H9 (cell line): ENCODE data around the gene THAP4. TPM values are rescaled to one million over a fixed set of nuclear protein-coding genes. Genes with fewer than 3 reads are reported as not detected.

Experiments
- DNase-seq: peaks from one replicate; pipeline ENCODE4 v3.0.0-alpha.2; 2017
- H2AFZ ChIP-seq: one replicate; pipeline ENCODE4 v1.6.1; 2013; ENCODE audit warnings: mild to moderate bottlenecking, low read length, control low read depth, moderate library complexity
- H2AK5ac ChIP-seq: 2 replicates; pipeline ENCODE4 v1.6.1; 2013; ENCODE audit warnings: low read length, control low read depth, mixed read lengths; ENCODE audit not compliant: insufficient read length
- H2BK120ac ChIP-seq: one replicate; pipeline ENCODE4 v1.6.1; 2013; ENCODE audit warnings: low read depth, mild to moderate bottlenecking, low read length, control low read depth, inconsistent platforms; ENCODE audit not compliant: poor library complexity, severe bottlenecking
- H2BK12ac ChIP-seq: 2 replicates; pipeline ENCODE4 v1.6.1; 2013; ENCODE audit warnings: low read length, control low read depth, mixed read lengths, low read depth; ENCODE audit not compliant: insufficient read length
- H2BK15ac ChIP-seq: 2 replicates; pipeline ENCODE4 v1.6.1; 2013; ENCODE audit warnings: low read depth, low read length, control low read depth
- H2BK20ac ChIP-seq: one replicate; pipeline ENCODE4 v1.6.1; 2013; ENCODE audit warnings: low read depth, mild to moderate bottlenecking, low read length, control low read depth, inconsistent platforms; ENCODE audit not compliant: poor library complexity, severe bottlenecking
- H2BK5ac ChIP-seq: 2 replicates; pipeline ENCODE4 v1.6.1; 2013; ENCODE audit warnings: low read length, control low read depth, mixed read lengths; ENCODE audit not compliant: insufficient read length
- H3K14ac ChIP-seq: 2 replicates; pipeline ENCODE4 v1.6.1; 2013; ENCODE audit warnings: low read length, control low read depth; ENCODE audit not compliant: insufficient read depth
- H3K18ac ChIP-seq: 2 replicates; pipeline ENCODE4 v1.6.1; 2013; ENCODE audit warnings: low read depth, mild to moderate bottlenecking, mixed read lengths, low read length, control low read depth; ENCODE audit not compliant: insufficient read length
- H3K23ac ChIP-seq: 2 replicates; pipeline ENCODE4 v1.6.1; 2013; ENCODE audit warnings: low read length, control low read depth, mixed read lengths, low read depth; ENCODE audit not compliant: insufficient read length
- H3K23me2 ChIP-seq: 2 replicates; pipeline ENCODE4 v1.6.1; 2013; ENCODE audit warnings: low read depth, mild to moderate bottlenecking, mixed read lengths, low read length, control low read depth; ENCODE audit not compliant: insufficient read length, poor library complexity, severe bottlenecking
- H3K27ac ChIP-seq: 2 replicates; pipeline ENCODE4 v1.5.1; 2013; ENCODE audit warnings: low read length, control low read depth, mixed read lengths, low read depth; ENCODE audit not compliant: insufficient read length
- H3K27me3 ChIP-seq: 2 replicates; pipeline ENCODE4 v1.6.1; 2013; ENCODE audit warnings: low read length, control low read depth, inconsistent platforms; ENCODE audit not compliant: insufficient read depth
- H3K4ac ChIP-seq: 2 replicates; pipeline ENCODE4 v1.6.1; 2013; ENCODE audit warnings: low read depth, mild to moderate bottlenecking, control low read depth, inconsistent platforms, low read length, moderate library complexity
- H3K4me1 ChIP-seq: 2 replicates; pipeline ENCODE4 v1.6.1; 2013; ENCODE audit warnings: low read length, control low read depth, inconsistent platforms; ENCODE audit not compliant: insufficient read depth
- H3K4me2 ChIP-seq: 2 replicates; pipeline ENCODE4 v1.6.1; 2013; ENCODE audit warnings: low read length, control low read depth, mixed read lengths; ENCODE audit not compliant: insufficient read length, insufficient read depth
- H3K56ac ChIP-seq: 2 replicates; pipeline ENCODE4 v1.6.1; 2013; ENCODE audit warnings: low read depth, mild to moderate bottlenecking, mixed read lengths, low read length, control low read depth; ENCODE audit not compliant: insufficient read length
- H3K79me1 ChIP-seq: 2 replicates; pipeline ENCODE4 v1.6.1; 2013; ENCODE audit warnings: low read depth, mild to moderate bottlenecking, moderate library complexity, low read length, control low read depth, inconsistent platforms; ENCODE audit not compliant: insufficient read depth, poor library complexity, severe bottlenecking
- H3K79me2 ChIP-seq: 2 replicates; pipeline ENCODE4 v1.6.1; 2013; ENCODE audit warnings: low read length, control low read depth, inconsistent platforms; ENCODE audit not compliant: insufficient read depth
- H3K9ac ChIP-seq: 2 replicates; pipeline ENCODE4 v1.6.1; 2013; ENCODE audit warnings: low read length, control low read depth, mixed read lengths; ENCODE audit not compliant: insufficient read length; ENCODE audit errors: extremely low read depth
- H3K9me3 ChIP-seq: one replicate; pipeline ENCODE4 v1.6.1; 2013; ENCODE audit warnings: low read depth, low read length, inconsistent platforms; ENCODE audit not compliant: control insufficient read depth
- H3T11ph ChIP-seq: one replicate; pipeline ENCODE4 v1.6.1; 2013; ENCODE audit warnings: mild to moderate bottlenecking, low read length, control low read depth, inconsistent platforms
- H4K20me1 ChIP-seq: one replicate; pipeline ENCODE4 v1.6.1; 2013; ENCODE audit not compliant: control insufficient read depth, insufficient read length, insufficient read depth
- H4K5ac ChIP-seq: 2 replicates; pipeline ENCODE4 v1.6.1; 2013; ENCODE audit warnings: low read depth, mild to moderate bottlenecking, mixed read lengths, low read length, control low read depth; ENCODE audit not compliant: insufficient read length
- H4K8ac ChIP-seq: replicated peaks from 2 replicates; pipeline ENCODE4 v1.6.1; 2013; ENCODE audit warnings: low read length, control low read depth, mixed read lengths, low read depth; ENCODE audit not compliant: insufficient read length
- H4K91ac ChIP-seq: 2 replicates; pipeline ENCODE4 v1.6.1; 2013; ENCODE audit warnings: low read depth, mild to moderate bottlenecking, moderate library complexity, mixed read lengths, low read length, control low read depth; ENCODE audit not compliant: insufficient read length
- H3K27ac Mint-ChIP-seq, 3 experiments: 2 replicates in 2 of 3; 3 replicates in 1 of 3; pipeline ENCODE4 v1.8.0; 2020 to 2021; ENCODE audit warnings: mixed read lengths in 3 of 3, mild to moderate bottlenecking in 1 of 3, moderate library complexity in 1 of 3
- H3K27me3 Mint-ChIP-seq: 2 replicates; pipeline ENCODE4 v1.8.0; 2021; ENCODE audit warnings: low read depth, mild to moderate bottlenecking, moderate library complexity, mixed read lengths
- H3K36me3 Mint-ChIP-seq, 3 experiments: 2 replicates in 2 of 3; 3 replicates in 1 of 3; pipeline ENCODE4 v1.8.0; 2020 to 2021; ENCODE audit warnings: low read depth in 3 of 3, mixed read lengths in 3 of 3; ENCODE audit not compliant: insufficient read depth in 1 of 3
- H3K4me1 Mint-ChIP-seq, 2 experiments: 2 replicates each; pipeline ENCODE4 v1.8.0; 2020; ENCODE audit warnings: mixed read lengths in 2 of 2
- H3K4me3 Mint-ChIP-seq, 2 experiments: 2 replicates in 1 of 2; 3 replicates in 1 of 2; pipeline ENCODE4 v1.8.0; 2020 to 2021; ENCODE audit warnings: mild to moderate bottlenecking in 2 of 2, mixed read lengths in 2 of 2, moderate library complexity in 1 of 2
- H3K9me3 Mint-ChIP-seq, 2 experiments: 2 replicates in 1 of 2; 3 replicates in 1 of 2; pipeline ENCODE4 v1.8.0; 2020; ENCODE audit warnings: mild to moderate bottlenecking in 2 of 2, mixed read lengths in 2 of 2, moderate library complexity in 1 of 2
- CTCF ChIP-seq: fragments of 200-600 bp; sonication (generic); conservative IDR thresholded peaks from 3 replicates; pipeline ENCODE4 v1.8.0; 2021; ENCODE audit warnings: antibody characterized with exemption, mild to moderate bottlenecking
- WGBS: extraction: QIAGEN DNeasy Blood & Tissue Kit; methylation state at CpG from one replicate; pipeline ENCODE4 v1.1.7; 2013; ENCODE audit warnings: missing lambda C conversion rate, low lambda C conversion rate, mixed read lengths; ENCODE audit not compliant: insufficient read length; ENCODE audit errors: extremely low coverage; 5-methylcytosine and 5-hydroxymethylcytosine counted together
- total RNA-seq: library from RNA; stranded (reverse); gene quantifications from 2 replicates; pipeline ENCODE4 v1.2.1, GENCODE V29; 2021

Gene THAP4
- total RNA-seq, 1 experiment from 2014 or later: 70.6 TPM

DNA sequence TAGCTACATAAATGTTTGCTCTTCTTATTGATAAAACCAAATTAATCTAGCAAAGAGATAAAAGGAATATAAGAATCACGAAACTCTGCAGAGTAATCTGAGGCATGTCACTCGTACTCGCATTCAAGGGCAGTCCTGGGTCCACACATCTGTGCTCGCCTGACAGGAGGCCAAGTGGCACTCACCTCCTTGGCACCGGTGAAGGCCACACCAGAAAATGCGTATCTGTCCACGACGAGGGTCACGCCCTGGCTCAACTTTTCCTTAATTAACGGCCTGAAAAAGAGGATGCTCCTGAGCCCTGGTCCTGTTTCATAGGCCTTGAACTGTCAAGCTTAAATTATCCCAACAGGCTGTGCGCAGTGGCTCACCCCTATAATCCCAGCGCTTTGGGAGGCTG is 43.1 kb upstream of the THAP4 start:
- H2BK12ac ChIP-seq: no peak overlapping the region
- Mint-ChIP-seq H3K27me3 (no peaks in the 10 kb centered on the region), H3K4me1 (no peaks in the 10 kb centered on the region), H3K9me3 (no peaks in the 10 kb centered on the region), H3K27ac (no peak overlapping the region), H3K36me3 (peaks cover 41 to 94% (median 87%) of the 10 kb centered on the region in 3 experiments), H3K4me3 (no peak overlapping the region)
- H4K20me1 ChIP-seq: no peaks in the 10 kb centered on the region
- H3K79me2 ChIP-seq: peaks cover 2% of the 10 kb centered on the region; the same call in 1 of the 2 replicates
- no peak overlapping the region for H4K8ac ChIP-seq
- no peak overlapping the region for H3K18ac ChIP-seq
- H2BK20ac ChIP-seq: no peak overlapping the region
- H3K4me2 ChIP-seq: no peak overlapping the region
- H2BK120ac ChIP-seq: no peak overlapping the region
- H2AK5ac ChIP-seq: no peak overlapping the region
- no peak overlapping the region for H2BK15ac ChIP-seq
- TF ChIP-seq CTCF: no peak
- H3K79me1 ChIP-seq: no peaks in the 10 kb centered on the region
- H2BK5ac ChIP-seq: no peak overlapping the region
- no peak overlapping the region for H2AFZ ChIP-seq
- no peak overlapping the region for H4K5ac ChIP-seq
- H3K14ac ChIP-seq: no peak overlapping the region
- H3K23ac ChIP-seq: no peak overlapping the region
- H3K23me2 ChIP-seq: no peaks in the 10 kb centered on the region
- no peak overlapping the region for H3K56ac ChIP-seq
- H3K27me3 ChIP-seq: no peaks in the 10 kb centered on the region
- H3K4ac ChIP-seq: no peak overlapping the region
- no CpG with 5 or more reads among the region's 12 CpGs for WGBS
- no peak overlapping the region for H4K91ac ChIP-seq
- no peak overlapping the region for H3T11ph ChIP-seq
- no peaks in the 10 kb centered on the region for H3K4me1 ChIP-seq
- no peak for DNase-seq
- H3K9ac ChIP-seq: no peak overlapping the region
- no peak overlapping the region for H3K27ac ChIP-seq
- H3K9me3 ChIP-seq: no peaks in the 10 kb centered on the region
